HepG2 (cell line): ENCODE results near the gene ASXL1. TPM values are rescaled to one million over a fixed set of nuclear protein-coding genes. Genes with fewer than 3 reads are reported as not detected.
A peak's percentile ranks its signal among the peaks of the same experiment; 100 is the strongest.

Source experiments
- DNMT1 ChIP-seq: sonication (generic); formaldehyde crosslinking; IDR thresholded peaks from 2 replicates; pipeline ENCODE4 v1.5.1; 2020; ENCODE audit warnings: mild to moderate bottlenecking, missing genetic modification reagents
- HIC2 ChIP-seq: sonication (generic); formaldehyde crosslinking; IDR thresholded peaks from 2 replicates; pipeline ENCODE4 v1.9.0; 2022; ENCODE audit warnings: low read depth, missing genetic modification reagents
- KLF16 ChIP-seq, 2 experiments: sonication (generic) in 1 of 2; formaldehyde crosslinking in 1 of 2; IDR thresholded peaks; 2 replicates each; pipeline versions ENCODE4 v1.6.1 to v1.8.0; 2016 to 2023; ENCODE audit warnings: missing genetic modification reagents in 2 of 2, missing compliant biosample characterization in 1 of 2
- MAFF ChIP-seq: IDR thresholded peaks from 2 replicates; pipeline ENCODE4 v1.6.1; 2011; ENCODE audit warnings: low read depth, low read length, improper control_type of control experiment
- MXD4 ChIP-seq: IDR thresholded peaks from 2 replicates; pipeline ENCODE4 v1.6.1; 2016; ENCODE audit warnings: mild to moderate bottlenecking, missing biosample characterization, missing genetic modification reagents
- MYPOP ChIP-seq: sonication (generic); formaldehyde crosslinking; IDR thresholded peaks from 2 replicates; pipeline ENCODE4 v1.8.1; 2023; ENCODE audit warnings: mild to moderate bottlenecking, moderate library complexity, missing genetic modification reagents
- NCOA2 ChIP-seq: sonication (generic); formaldehyde crosslinking; IDR thresholded peaks from 2 replicates; pipeline ENCODE4 v1.8.0; 2022; ENCODE audit warnings: inconsistent platforms
- SMAD9 ChIP-seq: sonication (generic); formaldehyde crosslinking; IDR thresholded peaks from 2 replicates; pipeline ENCODE4 v1.5.1; 2020; ENCODE audit warnings: mild to moderate bottlenecking, missing genetic modification reagents
- TBX3 ChIP-seq: fragments of 450-650 bp; IDR thresholded peaks from 2 replicates; pipeline ENCODE4 v1.6.1; 2017; ENCODE audit warnings: antibody characterized with exemption, mild to moderate bottlenecking, inconsistent platforms, borderline replicate concordance
- TP53 ChIP-seq: sonication (generic); formaldehyde crosslinking; conservative IDR thresholded peaks from 2 replicates; pipeline ENCODE4 v1.4.0; 2020; ENCODE audit warnings: missing genetic modification reagents
- ZBTB46 ChIP-seq: sonication (generic); formaldehyde crosslinking; IDR thresholded peaks from 2 replicates; pipeline ENCODE4 v1.4.0; 2020; ENCODE audit warnings: mild to moderate bottlenecking, missing genetic modification reagents, borderline replicate concordance
- ZFP37 ChIP-seq: sonication (generic); formaldehyde crosslinking; IDR thresholded peaks from 2 replicates; pipeline ENCODE4 v1.4.0; 2020; ENCODE audit warnings: missing genetic modification reagents, borderline replicate concordance
- ZNF550 ChIP-seq: sonication (generic); formaldehyde crosslinking; IDR thresholded peaks from 2 replicates; pipeline ENCODE4 v1.4.0; 2020; ENCODE audit warnings: mild to moderate bottlenecking, missing genetic modification reagents, borderline replicate concordance
- polyA plus RNA-seq, 8 experiments: library from polyadenylated mRNA; depleted of rRNA in 3 of 8; stranded (reverse) in 7 of 8; unstranded in 1 of 8; fragments of >200 nt; fragmentation: Illumina TruSeq in 4 of 8; extraction: Trizol in 4 of 8; gene quantifications; 2 replicates each; pipeline versions ENCODE4 v1.2.1 to v1.2.3, GENCODE V29; 2011 to 2016; ENCODE audit warnings: low read depth in 4 of 8, missing spikeins in 1 of 8, mixed read lengths in 1 of 8; ENCODE audit not compliant: insufficient read depth in 1 of 8
- total RNA-seq, 5 experiments: library from RNA; depleted of rRNA; stranded (reverse); fragments of >200 nt; fragmentation: Illumina TruSeq; extraction: Trizol; gene quantifications; 2 replicates each; pipeline ENCODE4 v1.2.3, GENCODE V29; 2016; ENCODE audit warnings: low read depth in 1 of 5
- TF ChIP-seq, protein P1 (sequence below): sonication (generic); formaldehyde crosslinking; IDR thresholded peaks from 2 replicates; pipeline ENCODE4 v1.9.0; 2021; ENCODE audit warnings: mild to moderate bottlenecking, missing genetic modification reagents
- TF ChIP-seq, protein P2 (sequence below): sonication (generic); formaldehyde crosslinking; IDR thresholded peaks from 2 replicates; pipeline ENCODE4 v1.4.0; 2020; ENCODE audit warnings: mild to moderate bottlenecking, missing genetic modification reagents

The ASXL1 gene
- total and polyA plus RNA-seq, 2 of the 13 experiments (the other 11 are each of a cell fraction or from before 2014, with no cell fraction given): 62.1 to 74.8 TPM

DNA sequence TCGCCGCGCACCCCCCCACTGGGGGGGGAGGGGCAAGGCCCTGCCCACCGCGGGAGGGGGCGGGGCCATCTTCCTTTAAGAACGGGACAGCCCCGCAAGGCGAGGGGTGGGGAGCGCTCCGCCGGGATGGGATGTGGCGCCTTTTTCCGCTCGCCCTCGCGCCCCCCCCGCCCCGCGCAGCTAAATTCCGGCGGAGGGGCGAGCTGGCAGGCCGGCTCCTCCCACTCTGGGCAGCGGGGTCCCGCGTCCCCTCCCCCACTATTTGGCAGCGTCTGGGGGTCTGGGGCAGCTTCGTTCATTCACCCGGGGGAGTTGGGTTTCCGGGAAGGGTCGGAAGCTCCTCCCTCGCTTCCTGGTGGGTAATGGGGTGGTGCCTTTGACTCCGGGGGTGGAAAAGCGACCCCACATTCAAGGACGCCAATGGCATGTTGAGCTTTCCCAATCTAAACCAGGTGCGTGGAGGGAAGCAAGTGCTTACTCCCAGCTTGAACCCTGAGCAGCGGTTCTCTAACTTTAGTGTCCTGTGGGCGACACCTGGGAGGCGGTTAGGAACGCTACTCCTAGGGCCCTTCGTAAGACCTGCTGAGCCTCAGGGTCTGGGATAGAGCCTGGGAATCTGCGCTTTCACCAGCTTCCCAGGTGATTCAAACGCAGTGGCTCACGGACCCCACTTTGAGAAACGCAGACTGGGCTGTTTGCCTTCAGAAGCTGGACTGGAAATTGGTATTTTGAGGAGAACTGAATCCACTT lies 927 bp downstream of the ASXL1 start (continued):
- peak; percentile 87; the same call in 1 of the 2 replicates for TF ChIP-seq ZBTB46 (CRISPR knock-in tag)
- peak; percentile 55 for TF ChIP-seq MYPOP (CRISPR knock-in tag)
- TF ChIP-seq KLF16 (CRISPR knock-in tag; IDR thresholded peaks at IDR 0.05): peak in 1 of 2 experiments; percentile 40; a peak in 1 of 4 replicates
- TF ChIP-seq MAFF: no peak
- peak; percentile 77 for TF ChIP-seq ZFP37 (CRISPR knock-in tag)
- TF ChIP-seq NCOA2 (CRISPR knock-in tag): no peak; the same call in 1 of the 2 replicates
- TF ChIP-seq, protein P1, sequence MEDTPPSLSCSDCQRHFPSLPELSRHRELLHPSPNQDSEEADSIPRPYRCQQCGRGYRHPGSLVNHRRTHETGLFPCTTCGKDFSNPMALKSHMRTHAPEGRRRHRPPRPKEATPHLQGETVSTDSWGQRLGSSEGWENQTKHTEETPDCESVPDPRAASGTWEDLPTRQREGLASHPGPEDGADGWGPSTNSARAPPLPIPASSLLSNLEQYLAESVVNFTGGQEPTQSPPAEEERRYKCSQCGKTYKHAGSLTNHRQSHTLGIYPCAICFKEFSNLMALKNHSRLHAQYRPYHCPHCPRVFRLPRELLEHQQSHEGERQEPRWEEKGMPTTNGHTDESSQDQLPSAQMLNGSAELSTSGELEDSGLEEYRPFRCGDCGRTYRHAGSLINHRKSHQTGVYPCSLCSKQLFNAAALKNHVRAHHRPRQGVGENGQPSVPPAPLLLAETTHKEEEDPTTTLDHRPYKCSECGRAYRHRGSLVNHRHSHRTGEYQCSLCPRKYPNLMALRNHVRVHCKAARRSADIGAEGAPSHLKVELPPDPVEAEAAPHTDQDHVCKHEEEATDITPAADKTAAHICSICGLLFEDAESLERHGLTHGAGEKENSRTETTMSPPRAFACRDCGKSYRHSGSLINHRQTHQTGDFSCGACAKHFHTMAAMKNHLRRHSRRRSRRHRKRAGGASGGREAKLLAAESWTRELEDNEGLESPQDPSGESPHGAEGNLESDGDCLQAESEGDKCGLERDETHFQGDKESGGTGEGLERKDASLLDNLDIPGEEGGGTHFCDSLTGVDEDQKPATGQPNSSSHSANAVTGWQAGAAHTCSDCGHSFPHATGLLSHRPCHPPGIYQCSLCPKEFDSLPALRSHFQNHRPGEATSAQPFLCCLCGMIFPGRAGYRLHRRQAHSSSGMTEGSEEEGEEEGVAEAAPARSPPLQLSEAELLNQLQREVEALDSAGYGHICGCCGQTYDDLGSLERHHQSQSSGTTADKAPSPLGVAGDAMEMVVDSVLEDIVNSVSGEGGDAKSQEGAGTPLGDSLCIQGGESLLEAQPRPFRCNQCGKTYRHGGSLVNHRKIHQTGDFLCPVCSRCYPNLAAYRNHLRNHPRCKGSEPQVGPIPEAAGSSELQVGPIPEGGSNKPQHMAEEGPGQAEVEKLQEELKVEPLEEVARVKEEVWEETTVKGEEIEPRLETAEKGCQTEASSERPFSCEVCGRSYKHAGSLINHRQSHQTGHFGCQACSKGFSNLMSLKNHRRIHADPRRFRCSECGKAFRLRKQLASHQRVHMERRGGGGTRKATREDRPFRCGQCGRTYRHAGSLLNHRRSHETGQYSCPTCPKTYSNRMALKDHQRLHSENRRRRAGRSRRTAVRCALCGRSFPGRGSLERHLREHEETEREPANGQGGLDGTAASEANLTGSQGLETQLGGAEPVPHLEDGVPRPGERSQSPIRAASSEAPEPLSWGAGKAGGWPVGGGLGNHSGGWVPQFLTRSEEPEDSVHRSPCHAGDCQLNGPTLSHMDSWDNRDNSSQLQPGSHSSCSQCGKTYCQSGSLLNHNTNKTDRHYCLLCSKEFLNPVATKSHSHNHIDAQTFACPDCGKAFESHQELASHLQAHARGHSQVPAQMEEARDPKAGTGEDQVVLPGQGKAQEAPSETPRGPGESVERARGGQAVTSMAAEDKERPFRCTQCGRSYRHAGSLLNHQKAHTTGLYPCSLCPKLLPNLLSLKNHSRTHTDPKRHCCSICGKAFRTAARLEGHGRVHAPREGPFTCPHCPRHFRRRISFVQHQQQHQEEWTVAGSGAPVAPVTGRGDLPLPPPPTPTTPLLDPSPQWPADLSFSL (CRISPR knock-in tag): 0 out of 2 replicates have a peak, but pooled peaks have one; percentile 50
- no peak; the same call in 1 of the 2 replicates for TF ChIP-seq ZNF550 (CRISPR knock-in tag)
- TF ChIP-seq TBX3: no peak
- 0 out of 2 replicates have a peak, but pooled peaks have one; percentile 70 for TF ChIP-seq SMAD9 (CRISPR knock-in tag)
- no peak for TF ChIP-seq HIC2 (CRISPR knock-in tag)
- TF ChIP-seq, protein P2, sequence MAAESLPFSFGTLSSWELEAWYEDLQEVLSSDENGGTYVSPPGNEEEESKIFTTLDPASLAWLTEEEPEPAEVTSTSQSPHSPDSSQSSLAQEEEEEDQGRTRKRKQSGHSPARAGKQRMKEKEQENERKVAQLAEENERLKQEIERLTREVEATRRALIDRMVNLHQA: no peak
- 0 out of 2 replicates have a peak, but pooled peaks have one; percentile 56 for TF ChIP-seq TP53 (CRISPR knock-in tag)
- TF ChIP-seq DNMT1: no peak; the same call in 1 of the 2 replicates
- TF ChIP-seq MXD4: peak; percentile 87
